GM18519 (cell line): ENCODE data around the gene NT5C3A.
A peak's percentile ranks its signal among the peaks of the same experiment; 100 is the strongest.

Experiments used
- ATAC-seq: cut with Tn5 transposase; IDR thresholded peaks from one replicate; pipeline ENCODE4 v1.9.1; 2021; ENCODE audit warnings: mild to moderate bottlenecking, moderate library complexity; ENCODE audit not compliant: unreplicated experiment, low FRiP score

The NT5C3A gene

GRCh38 chr7:33076737-33077136, 14.2 kb upstream of the NT5C3A start:
- no peak for ATAC-seq

GRCh38 chr7:33075818-33076518, 13.4 kb upstream of the NT5C3A start:
- no peak for ATAC-seq

GRCh38 chr7:33073243-33073642, 10.7 kb upstream of the NT5C3A start:
- ATAC-seq, result no peak

GRCh38 chr7:33072471-33072870, 9.9 kb upstream of the NT5C3A start:
- no peak for ATAC-seq

- ATAC-seq, result no peak
These were observed 8.3 kb upstream of the NT5C3A start for GRCh38 chr7:33070831-33071230.

- no peak for ATAC-seq
These were observed 7.7 kb upstream of the NT5C3A start for GRCh38 chr7:33070277-33070676.

- no peak for ATAC-seq
These were observed 5.3 kb upstream of the NT5C3A start for GRCh38 chr7:33067921-33068320.

- no peak for ATAC-seq
These were observed 4.2 kb upstream of the NT5C3A start for GRCh38 chr7:33066771-33067170.

GRCh38 chr7:33065981-33066380, 3.4 kb upstream of the NT5C3A start:
- ATAC-seq, result no peak

GRCh38 chr7:33062782-33063443, 337 bp upstream of the NT5C3A start:
- peak; percentile 95 for ATAC-seq

GRCh38 chr7:33061282-33061937, 1.2 kb downstream of the NT5C3A start:
- no peak for ATAC-seq

- ATAC-seq, result no peak
These were observed 2.9 kb downstream of the NT5C3A start for GRCh38 chr7:33059635-33060034.

GRCh38 chr7:33055158-33055557, 7.4 kb downstream of the NT5C3A start:
- no peak for ATAC-seq

GRCh38 chr7:33054261-33054964, 8.2 kb downstream of the NT5C3A start:
- no peak for ATAC-seq

GRCh38 chr7:33053721-33054120, 8.9 kb downstream of the NT5C3A start:
- no peak for ATAC-seq

GRCh38 chr7:33050535-33051318, 11.8 kb downstream of the NT5C3A start:
- peak; percentile 35 for ATAC-seq

- ATAC-seq, result no peak
These were observed 13.9 kb downstream of the NT5C3A start for GRCh38 chr7:33048704-33049103.

GRCh38 chr7:33048257-33048656, 14.3 kb downstream of the NT5C3A start:
- no peak for ATAC-seq

- ATAC-seq, result peak; percentile 40
These were observed 17.6 kb downstream of the NT5C3A start for GRCh38 chr7:33044986-33045385.

GRCh38 chr7:33044401-33044718, 18.2 kb downstream of the NT5C3A start:
- ATAC-seq, result no peak
